WTC11 (cell line): ENCODE results near the gene STOX2. TPM values are rescaled to one million over a fixed set of nuclear protein-coding genes. Genes with fewer than 3 reads are reported as not detected.

Experiments
- ATAC-seq: fragments of 200-7000 bp; cut with Tn5 transposase; 2 replicates; pipeline ENCODE4 v1.10.0; 2021; ENCODE audit warnings: mild to moderate bottlenecking, moderate library complexity
- CTCF ChIA-PET: fragments of 300-600 bp; sonication (Branson Sonifier 250); formaldehyde crosslinking; loops from one replicate; lab custom pipeline; 2021; ENCODE audit warnings: antibody characterized with exemption; lab: Charles Lee
- POLR2A ChIA-PET: fragments of 350-600 bp; sonication (Branson Sonifier 250); formaldehyde crosslinking; loops from one replicate; lab custom pipeline; 2021; ENCODE audit warnings: antibody characterized with exemption; lab: Charles Lee
- DNase-seq: peaks from one replicate; pipeline ENCODE4 v3.0.0; 2021; ENCODE audit warnings: low spot score
- H3K27ac Mint-ChIP-seq: 2 replicates; pipeline ENCODE4 v1.8.0; 2021; ENCODE audit warnings: mixed read lengths
- H3K27me3 Mint-ChIP-seq: 2 replicates; pipeline ENCODE4 v1.8.0; 2021; ENCODE audit warnings: low read depth, mild to moderate bottlenecking, moderate library complexity, mixed read lengths
- H3K36me3 Mint-ChIP-seq: 2 replicates; pipeline ENCODE4 v1.8.0; 2021; ENCODE audit warnings: mixed read lengths
- H3K4me1 Mint-ChIP-seq: 2 replicates; pipeline ENCODE4 v1.8.0; 2022; ENCODE audit warnings: mixed read lengths
- H3K4me3 Mint-ChIP-seq: 2 replicates; pipeline ENCODE4 v1.8.0; 2021; ENCODE audit warnings: mild to moderate bottlenecking, moderate library complexity, mixed read lengths
- H3K9me3 Mint-ChIP-seq: 2 replicates; pipeline ENCODE4 v1.8.0; 2021; ENCODE audit warnings: mixed read lengths
- AFF4 ChIP-seq: sonication (generic); formaldehyde crosslinking; IDR thresholded peaks from 2 replicates; pipeline ENCODE4 v1.8.1; 2023; ENCODE audit warnings: mild to moderate bottlenecking, missing genetic modification reagents, borderline replicate concordance
- ATF2 ChIP-seq: sonication (generic); formaldehyde crosslinking; IDR thresholded peaks from 2 replicates; pipeline ENCODE4 v1.8.1; 2022; ENCODE audit warnings: low read depth, missing genetic modification reagents, borderline replicate concordance
- CBFB ChIP-seq: sonication (generic); formaldehyde crosslinking; IDR thresholded peaks from 2 replicates; pipeline ENCODE4 v1.8.1; 2022; ENCODE audit warnings: mild to moderate bottlenecking, low read depth, missing genetic modification reagents
- CREB1 ChIP-seq: sonication (generic); formaldehyde crosslinking; IDR thresholded peaks from 2 replicates; pipeline ENCODE4 v1.8.0; 2023; ENCODE audit warnings: mild to moderate bottlenecking, missing genetic modification reagents
- CTCF ChIP-seq: fragments of 200-600 bp; IDR thresholded peaks from 2 replicates; pipeline ENCODE4 v1.8.0; 2022; ENCODE audit warnings: antibody characterized with exemption
- E2F5 ChIP-seq: sonication (generic); formaldehyde crosslinking; IDR thresholded peaks from 2 replicates; pipeline ENCODE4 v1.8.1; 2022; ENCODE audit warnings: mild to moderate bottlenecking, moderate library complexity, missing genetic modification reagents
- ELF4 ChIP-seq: sonication (generic); formaldehyde crosslinking; IDR thresholded peaks from 2 replicates; pipeline ENCODE4 v1.8.1; 2022; ENCODE audit warnings: low read depth, mild to moderate bottlenecking, moderate library complexity, missing genetic modification reagents
- ERG ChIP-seq: fragments of 250-450 bp; sonication (Bioruptor Pico); IDR thresholded peaks from 2 replicates; pipeline ENCODE4 v1.8.0; 2021; ENCODE audit warnings: mild to moderate bottlenecking
- FOXJ3 ChIP-seq: sonication (generic); formaldehyde crosslinking; IDR thresholded peaks from 2 replicates; pipeline ENCODE4 v1.9.0; 2021; ENCODE audit warnings: missing genetic modification reagents, mild to moderate bottlenecking, borderline replicate concordance
- FOXK1 ChIP-seq: sonication (generic); formaldehyde crosslinking; IDR thresholded peaks from 2 replicates; pipeline ENCODE4 v1.8.0; 2022; ENCODE audit warnings: mild to moderate bottlenecking, moderate library complexity, missing genetic modification reagents
- FOXP4 ChIP-seq: sonication (generic); formaldehyde crosslinking; IDR thresholded peaks from 2 replicates; pipeline ENCODE4 v1.8.0; 2022; ENCODE audit warnings: mild to moderate bottlenecking, missing genetic modification reagents
- GABPB1 ChIP-seq: sonication (generic); formaldehyde crosslinking; IDR thresholded peaks from 2 replicates; pipeline ENCODE4 v1.8.1; 2023; ENCODE audit warnings: mild to moderate bottlenecking, missing genetic modification reagents
- GTF2I ChIP-seq: fragments of 250-450 bp; sonication (Bioruptor Pico); conservative IDR thresholded peaks from 2 replicates; pipeline ENCODE4 v1.4.0; 2021; ENCODE audit warnings: mild to moderate bottlenecking
- HMGA2 ChIP-seq: fragments of 250-450 bp; sonication (Bioruptor Pico); IDR thresholded peaks from 2 replicates; pipeline ENCODE4 v1.4.0; 2021; ENCODE audit warnings: mild to moderate bottlenecking, moderate library complexity
- MLX ChIP-seq: sonication (generic); formaldehyde crosslinking; IDR thresholded peaks from 2 replicates; pipeline ENCODE4 v1.8.1; 2023; ENCODE audit warnings: mild to moderate bottlenecking, missing genetic modification reagents, moderate library complexity
- NR3C1 ChIP-seq: sonication (generic); formaldehyde crosslinking; conservative IDR thresholded peaks from 2 replicates; pipeline ENCODE4 v1.8.1; 2023; ENCODE audit warnings: low read depth, mild to moderate bottlenecking, missing genetic modification reagents
- SMAD3 ChIP-seq: sonication (generic); formaldehyde crosslinking; IDR thresholded peaks from 2 replicates; pipeline ENCODE4 v1.8.0; 2022; ENCODE audit warnings: missing genetic modification reagents, mild to moderate bottlenecking, borderline replicate concordance
- TEAD4 ChIP-seq: sonication (generic); formaldehyde crosslinking; IDR thresholded peaks from 2 replicates; pipeline ENCODE4 v1.8.0; 2022; ENCODE audit warnings: mild to moderate bottlenecking, missing genetic modification reagents
- ZNF121 ChIP-seq: sonication (generic); formaldehyde crosslinking; IDR thresholded peaks from 2 replicates; pipeline ENCODE4 v1.8.0; 2023; ENCODE audit warnings: missing genetic modification reagents
- ZNF232 ChIP-seq: sonication (generic); formaldehyde crosslinking; IDR thresholded peaks from 2 replicates; pipeline ENCODE4 v1.8.0; 2022; ENCODE audit warnings: mild to moderate bottlenecking, missing genetic modification reagents
- total RNA-seq: library from RNA; stranded (reverse); gene quantifications from 3 replicates; pipeline ENCODE4 v1.2.3, GENCODE V29; 2021

STOX2 gene
- total RNA-seq, 1 experiment from 2014 or later, result 31.6 TPM

- H3K4me3 Mint-ChIP-seq, result no peak overlapping the region
- no peaks in the 10 kb centered on the region for H3K27me3 Mint-ChIP-seq
- ChIA-PET POLR2A (no interaction called here), CTCF (no interaction called here)
- H3K9me3 Mint-ChIP-seq, result peaks cover 47% of the 10 kb centered on the region
- TF ChIP-seq ERG (CRISPR knock-in tag) (no peak), AFF4 (CRISPR knock-in tag) (no peak), NR3C1 (no peak), FOXJ3 (CRISPR knock-in tag) (no peak), CREB1 (no peak), CBFB (CRISPR knock-in tag) (no peak), ZNF121 (CRISPR knock-in tag) (no peak), FOXK1 (CRISPR knock-in tag) (no peak), TEAD4 (CRISPR knock-in tag) (no peak), CTCF (no peak), MLX (CRISPR knock-in tag) (no peak), FOXP4 (CRISPR knock-in tag) (no peak), ZNF232 (CRISPR knock-in tag) (no peak)
- DNase-seq, result no peak
- H3K4me1 Mint-ChIP-seq, result peaks cover 37% of the 10 kb centered on the region
- peaks cover 46% of the 10 kb centered on the region for H3K36me3 Mint-ChIP-seq
- H3K27ac Mint-ChIP-seq, result no peak overlapping the region
- no peak for ATAC-seq
These were observed 72.6 kb downstream of the STOX2 start for GRCh38 chr4:183977707-183978106.

- CTCF ChIA-PET, result no interaction called here
- no peak for ATAC-seq
- TF ChIP-seq E2F5 (no peak), AFF4 (CRISPR knock-in tag) (no peak), HMGA2 (CRISPR knock-in tag) (no peak), ATF2 (CRISPR knock-in tag) (no peak), GABPB1 (CRISPR knock-in tag) (no peak), SMAD3 (CRISPR knock-in tag) (no peak), GTF2I (CRISPR knock-in tag) (no peak), ELF4 (CRISPR knock-in tag) (no peak)
These were observed 79.5 kb downstream of the STOX2 start for GRCh38 chr4:183984566-183984965.

More at GRCh38 chr4:183984566-183984965, 79.5 kb downstream of the STOX2 start:
- H3K27me3 Mint-ChIP-seq, result no peaks in the 10 kb centered on the region
- no peak for DNase-seq
- H3K4me1 Mint-ChIP-seq, result peaks cover 21% of the 10 kb centered on the region
- no peak overlapping the region for H3K27ac Mint-ChIP-seq
- no peaks in the 10 kb centered on the region for H3K9me3 Mint-ChIP-seq
- POLR2A ChIA-PET, result no interaction called here
- H3K4me3 Mint-ChIP-seq, result no peak overlapping the region
- H3K36me3 Mint-ChIP-seq, result no peaks in the 10 kb centered on the region
